Upper lobe of left lung (tissue), 4 donors: ENCODE measurements around the gene ULBP1.
"Not testable (repeated sequence)": the region's sequence is repeated elsewhere in the genome, so short reads cannot be mapped to it uniquely, and the experiment has no call there.

Experiments
- POLR2A ChIP-seq, 4 donors: fragments of 450-650 bp; IDR thresholded peaks; one replicate each; pipeline ENCODE4 v1.5.1; 2016 to 2017; ENCODE audit warnings: antibody characterized with exemption in 4 of 4, mild to moderate bottlenecking in 2 of 4
- POLR2AphosphoS5 ChIP-seq, 2 donors: sonication (generic); formaldehyde crosslinking; IDR thresholded peaks; one replicate each; pipeline ENCODE4 v1.5.1; 2017; ENCODE audit warnings: antibody characterized with exemption in 2 of 2
- TF ChIP-seq, protein P1 (sequence below), 6 experiments: fragments of 450-650 bp in 4 of 6; fragments of 200-600 bp in 2 of 6; sonication (generic) in 2 of 6; IDR thresholded peaks; one replicate each; pipeline ENCODE4 v1.5.1; 2016 to 2019; ENCODE audit warnings: antibody characterized with exemption in 6 of 6

DNA sequence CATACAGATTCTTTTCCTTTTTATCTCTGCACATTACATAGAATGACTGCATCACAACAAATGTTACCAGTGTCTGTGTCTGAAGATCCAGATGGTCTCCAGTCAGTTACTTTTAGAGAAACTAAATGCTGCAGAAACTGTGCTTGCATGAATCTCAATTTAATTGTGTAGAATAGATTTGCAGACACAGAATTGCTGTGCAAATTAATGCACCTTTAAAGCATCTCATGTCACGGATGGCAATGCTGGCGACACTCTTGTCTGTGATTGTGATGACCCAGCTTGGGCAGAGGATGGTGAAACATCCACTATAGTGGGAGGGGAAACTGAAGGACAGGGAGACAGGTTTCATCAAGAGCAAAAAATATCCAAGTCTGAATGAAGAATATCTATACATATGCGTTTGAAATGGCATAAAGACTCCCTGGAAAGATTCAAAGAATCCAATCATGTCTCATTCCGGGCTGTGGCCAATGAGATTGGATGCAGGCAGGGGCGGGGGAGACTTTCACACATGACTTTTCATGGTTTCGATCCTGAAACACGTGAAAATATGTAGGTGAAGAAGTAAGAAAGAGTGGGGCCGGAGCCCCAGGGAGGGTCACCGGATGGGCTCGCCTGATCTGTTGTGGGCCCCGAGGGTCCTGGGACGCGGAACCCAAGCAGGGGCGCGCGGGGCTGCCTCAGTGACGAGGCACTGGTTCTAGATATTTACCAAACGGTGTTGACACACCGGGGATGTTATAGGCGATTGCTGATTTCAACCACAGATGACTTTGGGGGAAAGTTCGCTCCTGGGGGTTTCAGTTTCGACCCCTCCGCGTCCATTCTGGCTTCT is 50.3 kb downstream of the ULBP1 start:
- TF ChIP-seq POLR2A, POLR2AphosphoS5 (IDR thresholded peaks at IDR 0.05): not testable (repeated sequence)
- TF ChIP-seq, protein P1, sequence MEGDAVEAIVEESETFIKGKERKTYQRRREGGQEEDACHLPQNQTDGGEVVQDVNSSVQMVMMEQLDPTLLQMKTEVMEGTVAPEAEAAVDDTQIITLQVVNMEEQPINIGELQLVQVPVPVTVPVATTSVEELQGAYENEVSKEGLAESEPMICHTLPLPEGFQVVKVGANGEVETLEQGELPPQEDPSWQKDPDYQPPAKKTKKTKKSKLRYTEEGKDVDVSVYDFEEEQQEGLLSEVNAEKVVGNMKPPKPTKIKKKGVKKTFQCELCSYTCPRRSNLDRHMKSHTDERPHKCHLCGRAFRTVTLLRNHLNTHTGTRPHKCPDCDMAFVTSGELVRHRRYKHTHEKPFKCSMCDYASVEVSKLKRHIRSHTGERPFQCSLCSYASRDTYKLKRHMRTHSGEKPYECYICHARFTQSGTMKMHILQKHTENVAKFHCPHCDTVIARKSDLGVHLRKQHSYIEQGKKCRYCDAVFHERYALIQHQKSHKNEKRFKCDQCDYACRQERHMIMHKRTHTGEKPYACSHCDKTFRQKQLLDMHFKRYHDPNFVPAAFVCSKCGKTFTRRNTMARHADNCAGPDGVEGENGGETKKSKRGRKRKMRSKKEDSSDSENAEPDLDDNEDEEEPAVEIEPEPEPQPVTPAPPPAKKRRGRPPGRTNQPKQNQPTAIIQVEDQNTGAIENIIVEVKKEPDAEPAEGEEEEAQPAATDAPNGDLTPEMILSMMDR (IDR thresholded peaks at IDR 0.05) = not testable (repeated sequence)
